Thyroid gland (tissue), 4 donors: ENCODE data around the gene GRIK5. TPM values are rescaled to one million over a fixed set of nuclear protein-coding genes. Genes with fewer than 3 reads are reported as not detected.

Source experiments
- DNase-seq, 2 donors: peaks; one replicate each; pipeline ENCODE4 v3.0.0-alpha.2; 2019
- H3K27ac ChIP-seq, 3 donors: fragments of 200-600 bp; sonication (generic); 1 replicate in 2 of 3; 2 replicates in 1 of 3; pipeline ENCODE4 v1.5.1; 2016 to 2019; ENCODE audit warnings: mild to moderate bottlenecking in 1 of 3, moderate library complexity in 1 of 3
- H3K27me3 ChIP-seq: fragments of 200-600 bp; sonication (generic); one replicate; pipeline ENCODE4 v1.5.1; 2019
- H3K36me3 ChIP-seq, 2 donors: fragments of 200-600 bp; sonication (generic); one replicate each; pipeline ENCODE4 v1.5.1; 2016 to 2019
- H3K4me1 ChIP-seq, 2 donors: fragments of 200-600 bp; sonication (generic); one replicate each; pipeline ENCODE4 v1.5.1; 2017 to 2019
- H3K4me3 ChIP-seq, 3 donors: fragments of 200-600 bp; sonication (generic); replicated peaks in 1 of 3; 1 replicate in 2 of 3; 2 replicates in 1 of 3; pipeline ENCODE4 v1.5.1; 2016; ENCODE audit warnings: mild to moderate bottlenecking in 1 of 3
- H3K9me3 ChIP-seq: fragments of 200-600 bp; sonication (generic); one replicate; pipeline ENCODE4 v1.5.1; 2017
- CTCF ChIP-seq, 6 experiments: fragments of 200-600 bp in 3 of 6; fragments of 450-650 bp in 3 of 6; sonication (generic) in 3 of 6; IDR thresholded peaks; one replicate each; pipeline ENCODE4 v1.5.1; 2016 to 2019; ENCODE audit warnings: antibody characterized with exemption in 6 of 6, mild to moderate bottlenecking in 2 of 6, inconsistent platforms in 1 of 6, moderate library complexity in 1 of 6
- POLR2A ChIP-seq, 2 donors: fragments of 450-650 bp; IDR thresholded peaks; one replicate each; pipeline ENCODE4 v1.6.1; 2017; ENCODE audit warnings: antibody characterized with exemption in 2 of 2, mild to moderate bottlenecking in 2 of 2, moderate library complexity in 1 of 2
- WGBS, 2 donors: methylation state at CpG; one replicate each; pipeline ENCODE4 v1.1.5; 2017; 5-methylcytosine and 5-hydroxymethylcytosine counted together
- intact Hi-C: fragments of 100-400 bp; cut with DNase I; formaldehyde crosslinking; loops from one replicate; pipeline ENCODE4 v1.15.1; 2023
- total RNA-seq, 4 donors: library from RNA; depleted of rRNA; stranded (reverse); fragments of >200 nt; gene quantifications; one replicate each; pipeline ENCODE4 v1.2.3, GENCODE V29; 2016

The GRIK5 gene
- total RNA-seq, 4 donors from 2014 or later, result 12.0 to 24.2 (median 20.1) TPM

DNA sequence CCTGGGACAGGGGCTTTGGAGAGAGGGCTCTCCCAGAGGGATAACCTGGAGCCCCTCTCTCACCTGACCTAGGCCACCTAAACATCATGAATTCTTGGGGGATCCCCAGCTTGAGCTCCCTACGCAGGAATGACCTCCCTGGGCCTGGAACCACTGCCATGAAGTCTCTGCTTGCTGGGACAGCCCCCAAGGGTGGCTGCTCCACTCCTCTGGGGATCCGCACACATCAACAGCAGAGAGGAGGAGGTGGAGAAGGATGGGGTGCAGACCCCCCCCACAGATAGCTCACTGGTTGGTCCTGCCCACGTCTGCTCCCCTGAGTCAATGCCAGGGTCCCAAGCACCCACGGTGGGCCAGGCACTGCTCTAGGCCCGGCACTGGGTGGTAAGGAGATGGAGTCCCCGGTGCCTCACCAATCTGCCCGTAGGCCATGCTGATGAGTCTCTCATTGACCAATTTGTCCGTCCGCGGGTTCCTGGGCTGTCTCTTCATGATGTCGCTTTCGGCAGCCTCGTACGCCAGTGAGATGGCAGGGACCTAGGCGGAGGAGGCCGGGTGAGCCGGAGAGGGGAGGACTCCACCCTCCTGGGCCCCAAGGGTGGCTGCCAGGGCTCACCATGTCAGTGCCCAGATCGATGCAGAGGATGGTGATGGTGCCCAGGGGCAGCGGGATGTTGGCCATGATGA is 100.1 kb downstream of the GRIK5 start:
- Histone ChIP-seq H3K9me3 (no peaks in the 10 kb centered on the region), H3K4me3 (no peak overlapping the region), H3K27me3 (no peaks in the 10 kb centered on the region), H3K36me3 (no peaks in the 10 kb centered on the region), H3K4me1 (no peaks in the 10 kb centered on the region), H3K27ac (no peak overlapping the region)
- DNase-seq, result no peak
- intact Hi-C loops, result no loop called here
- TF ChIP-seq CTCF (IDR thresholded peaks at IDR 0.05) (no peak), POLR2A (IDR thresholded peaks at IDR 0.05) (no peak)
- 86 to 93% methylated on average over 6 to 11 of the region's 19 CpGs for WGBS, 2 donors

- DNase-seq, result no peak
- WGBS, 2 donors, result 68 to 80% methylated on average over 21 to 24 of the region's 28 CpGs
- intact Hi-C loops, result no loop called here
Measured at GRCh38 chr19:41968751-41969595, 101.0 kb downstream of the GRIK5 start.

GRCh38 chr19:41967054-41967783 is 102.8 kb downstream of the GRIK5 start:
- Histone ChIP-seq H3K36me3 (no peaks in the 10 kb centered on the region), H3K4me3 (no peak overlapping the region), H3K4me1 (no peaks in the 10 kb centered on the region), H3K27ac (no peak overlapping the region), H3K9me3 (no peaks in the 10 kb centered on the region), H3K27me3 (no peaks in the 10 kb centered on the region)
- intact Hi-C loops, result no loop called here
- WGBS, 2 donors, result 62 to 66% methylated on average over 25 to 26 of the region's 26 CpGs
- no peak for DNase-seq
- TF ChIP-seq CTCF (IDR thresholded peaks at IDR 0.05) (no peak), POLR2A (IDR thresholded peaks at IDR 0.05) (no peak)

More at GRCh38 chr19:41968751-41969595, 101.0 kb downstream of the GRIK5 start:
- no peak overlapping the region for H3K4me3 ChIP-seq
- H3K4me1 ChIP-seq, result no peaks in the 10 kb centered on the region
- no peaks in the 10 kb centered on the region for H3K9me3 ChIP-seq
- TF ChIP-seq POLR2A (IDR thresholded peaks at IDR 0.05), result no peak
- no peak for TF ChIP-seq CTCF (IDR thresholded peaks at IDR 0.05)
- no peaks in the 10 kb centered on the region for H3K27me3 ChIP-seq
- H3K36me3 ChIP-seq, result no peaks in the 10 kb centered on the region
- H3K27ac ChIP-seq, result no peak overlapping the region

DNA sequence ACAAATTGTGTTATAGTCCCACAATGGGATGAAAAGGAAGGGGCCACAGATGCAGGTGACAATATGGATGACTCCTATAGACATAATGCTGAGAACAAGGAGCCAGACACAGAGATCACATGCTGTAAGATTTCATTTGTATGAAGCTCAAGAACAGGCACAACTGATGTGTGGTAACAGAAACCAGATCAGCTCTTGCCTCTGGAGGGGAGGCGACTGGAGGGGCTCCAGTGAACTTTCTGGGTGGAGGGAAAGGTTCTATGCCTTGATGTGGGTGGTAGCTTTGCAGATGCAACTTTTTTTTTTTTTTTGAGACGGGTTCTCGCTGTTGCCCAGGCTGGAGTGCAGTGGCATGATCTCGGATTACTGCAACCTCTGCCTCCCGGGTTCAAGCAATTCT is 104.9 kb downstream of the GRIK5 start:
- TF ChIP-seq POLR2A (IDR thresholded peaks at IDR 0.05) (no peak), CTCF (IDR thresholded peaks at IDR 0.05) (no peak)
- 62 to 71% methylated on average over 5 of the region's 5 CpGs for WGBS, 2 donors
- H3K9me3 ChIP-seq, result no peaks in the 10 kb centered on the region
- intact Hi-C loops, result no loop called here
- H3K4me3 ChIP-seq, result no peak overlapping the region
- no peaks in the 10 kb centered on the region for H3K36me3 ChIP-seq
- no peak for DNase-seq
- no peaks in the 10 kb centered on the region for H3K27me3 ChIP-seq
- H3K4me1 ChIP-seq, result no peaks in the 10 kb centered on the region
- H3K27ac ChIP-seq, result no peak overlapping the region
